ENCODE measurements around the gene NEK11. TPM values are rescaled to one million over a fixed set of nuclear protein-coding genes. Genes with fewer than 3 reads are reported as not detected.

Gene NEK11
- total RNA-seq, 2 experiments from 2014 or later = 1.2 to 1.6 TPM

GRCh38 chr3:131242201-131242600, 215.5 kb downstream of the NEK11 start:
- ChIA-PET CTCF (no interaction called here), POLR2A (no interaction called here)
- no peak overlapping the region for H3K4me3 Mint-ChIP-seq
- H3K4me1 Mint-ChIP-seq (ENCODE audit: low read depth) = no peaks in the 10 kb centered on the region
- no peak overlapping the region for H3K27ac Mint-ChIP-seq
- ATAC-seq (no peak), DNase-seq (no peak)
- H3K27me3 Mint-ChIP-seq = no peaks in the 10 kb centered on the region
- no peaks in the 10 kb centered on the region for H3K9me3 Mint-ChIP-seq
- TF ChIP-seq CTCF (IDR thresholded peaks at IDR 0.05) = no peak
- H3K36me3 Mint-ChIP-seq (ENCODE audit: low read depth) = no peaks in the 10 kb centered on the region
- intact Hi-C loops (cut with micrococcal nuclease) = no loop called here

GRCh38 chr3:131250466-131250865, 223.8 kb downstream of the NEK11 start:
- H3K4me3 Mint-ChIP-seq = no peak overlapping the region
- peaks cover 3% of the 10 kb centered on the region for H3K36me3 Mint-ChIP-seq (ENCODE audit: low read depth)
- H3K27ac Mint-ChIP-seq = no peak overlapping the region
- H3K9me3 Mint-ChIP-seq = peaks cover 3% of the 10 kb centered on the region
- no peaks in the 10 kb centered on the region for H3K4me1 Mint-ChIP-seq (ENCODE audit: low read depth)
- H3K27me3 Mint-ChIP-seq = peaks cover 6% of the 10 kb centered on the region
- DNase-seq (no peak), ATAC-seq (no peak)
- no peak for TF ChIP-seq CTCF (IDR thresholded peaks at IDR 0.05)
- ChIA-PET POLR2A (no interaction called here), CTCF (interaction anchor here (1.5 kb wide), 1 partner anchor 10 kb away, joined by 4 read pairs; no protein-coding TSS in a partner anchor)
- intact Hi-C loops (cut with micrococcal nuclease) = no loop called here

GRCh38 chr3:131260525-131260924, 233.8 kb downstream of the NEK11 start:
- ATAC-seq (no peak), DNase-seq (no peak)
- ChIA-PET POLR2A (no interaction called here), CTCF (interaction anchor here (1.0 kb wide), 1 partner anchor 9 kb away, joined by 4 read pairs; no protein-coding TSS in a partner anchor)
- intact Hi-C loops (cut with micrococcal nuclease) = no loop called here
- Mint-ChIP-seq H3K9me3 (peaks cover 4% of the 10 kb centered on the region), H3K27ac (no peak overlapping the region), H3K4me1 (ENCODE audit: low read depth) (no peaks in the 10 kb centered on the region), H3K4me3 (no peak overlapping the region), H3K36me3 (ENCODE audit: low read depth) (no peaks in the 10 kb centered on the region), H3K27me3 (no peaks in the 10 kb centered on the region)
- TF ChIP-seq CTCF (IDR thresholded peaks at IDR 0.05) = no peak

- TF ChIP-seq CTCF (IDR thresholded peaks at IDR 0.05) = no peak
- Mint-ChIP-seq H3K27me3 (no peaks in the 10 kb centered on the region), H3K4me3 (no peak overlapping the region), H3K4me1 (ENCODE audit: low read depth) (no peaks in the 10 kb centered on the region), H3K9me3 (peaks cover 6% of the 10 kb centered on the region), H3K36me3 (ENCODE audit: low read depth) (peaks cover 2% of the 10 kb centered on the region), H3K27ac (no peak overlapping the region)
- ATAC-seq (no peak), DNase-seq (no peak)
- CTCF ChIA-PET = no interaction called here
- intact Hi-C loops (cut with micrococcal nuclease) = no loop called here
- POLR2A ChIA-PET = no interaction called here
Measured at GRCh38 chr3:131261104-131261503, 234.4 kb downstream of the NEK11 start.

DNA sequence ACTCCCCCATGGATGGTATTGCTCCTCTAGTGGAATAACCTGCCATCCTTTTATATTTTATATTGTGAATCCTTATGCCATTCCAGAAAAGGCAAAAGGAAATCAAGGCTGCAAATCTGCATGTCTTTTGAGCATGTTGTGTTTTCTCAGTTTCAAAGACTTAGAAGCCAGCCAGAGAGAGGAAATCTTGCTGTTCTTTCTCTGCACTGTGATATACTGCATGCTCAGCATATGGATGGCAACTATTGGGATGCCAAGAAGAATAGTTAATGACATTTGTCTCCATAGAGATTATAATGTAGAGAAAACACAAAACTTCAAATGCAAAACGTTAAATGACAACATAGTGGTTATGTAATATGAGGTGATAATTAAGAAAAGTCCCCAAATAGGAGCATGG, 248.9 kb downstream of the NEK11 start:
- CTCF ChIA-PET = no interaction called here
- Mint-ChIP-seq H3K27me3 (no peaks in the 10 kb centered on the region), H3K4me3 (no peak overlapping the region), H3K36me3 (ENCODE audit: low read depth) (no peaks in the 10 kb centered on the region), H3K4me1 (ENCODE audit: low read depth) (no peaks in the 10 kb centered on the region), H3K9me3 (no peaks in the 10 kb centered on the region), H3K27ac (no peak overlapping the region)
- POLR2A ChIA-PET = no interaction called here
- no peak for TF ChIP-seq CTCF (IDR thresholded peaks at IDR 0.05)
- intact Hi-C loops (cut with micrococcal nuclease) = no loop called here
- DNase-seq (no peak), ATAC-seq (no peak)

Measured in activated CD8-positive, alpha-beta T cell treated with anti-CD3 and anti-CD28 coated beads for 36 hours (primary cell).